ENCODE results near the gene LCN10.

DNA sequence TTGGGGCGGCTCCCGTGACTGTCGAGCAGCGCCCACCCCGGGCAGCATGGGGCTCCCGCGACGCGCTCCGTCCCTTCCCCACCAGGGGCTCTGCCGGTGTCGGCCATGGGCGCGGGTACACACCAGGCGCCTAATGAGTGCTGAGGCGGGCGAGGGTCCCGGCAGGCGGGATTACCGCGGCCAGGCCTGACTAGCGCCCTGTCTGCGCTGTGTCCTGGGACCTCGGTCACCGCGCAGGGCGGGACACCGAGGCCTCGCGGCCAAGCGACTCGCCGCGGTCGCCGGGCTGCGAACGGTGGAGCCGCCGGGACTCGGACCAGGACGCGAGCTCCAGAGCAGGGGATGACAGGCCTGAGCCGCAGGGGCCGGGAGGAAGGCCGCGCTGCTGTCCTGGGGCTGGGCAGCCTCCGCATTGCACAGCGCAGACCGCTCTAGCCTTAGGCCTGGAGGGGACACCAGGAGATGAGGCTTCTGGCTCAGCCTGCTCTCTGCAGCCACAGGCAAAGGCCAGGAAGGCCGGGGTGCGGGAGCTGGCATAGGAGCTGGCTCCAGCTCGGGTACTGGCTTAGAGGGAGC, 14.1 kb downstream of the LCN10 start:
- TF ChIP-seq, protein P1, sequence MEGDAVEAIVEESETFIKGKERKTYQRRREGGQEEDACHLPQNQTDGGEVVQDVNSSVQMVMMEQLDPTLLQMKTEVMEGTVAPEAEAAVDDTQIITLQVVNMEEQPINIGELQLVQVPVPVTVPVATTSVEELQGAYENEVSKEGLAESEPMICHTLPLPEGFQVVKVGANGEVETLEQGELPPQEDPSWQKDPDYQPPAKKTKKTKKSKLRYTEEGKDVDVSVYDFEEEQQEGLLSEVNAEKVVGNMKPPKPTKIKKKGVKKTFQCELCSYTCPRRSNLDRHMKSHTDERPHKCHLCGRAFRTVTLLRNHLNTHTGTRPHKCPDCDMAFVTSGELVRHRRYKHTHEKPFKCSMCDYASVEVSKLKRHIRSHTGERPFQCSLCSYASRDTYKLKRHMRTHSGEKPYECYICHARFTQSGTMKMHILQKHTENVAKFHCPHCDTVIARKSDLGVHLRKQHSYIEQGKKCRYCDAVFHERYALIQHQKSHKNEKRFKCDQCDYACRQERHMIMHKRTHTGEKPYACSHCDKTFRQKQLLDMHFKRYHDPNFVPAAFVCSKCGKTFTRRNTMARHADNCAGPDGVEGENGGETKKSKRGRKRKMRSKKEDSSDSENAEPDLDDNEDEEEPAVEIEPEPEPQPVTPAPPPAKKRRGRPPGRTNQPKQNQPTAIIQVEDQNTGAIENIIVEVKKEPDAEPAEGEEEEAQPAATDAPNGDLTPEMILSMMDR (IDR thresholded peaks at IDR 0.05; ENCODE audit: borderline replicate concordance, extremely low read depth, low read length, poor library complexity, severe bottlenecking), result no peak
- no peak for TF ChIP-seq EZH2 (IDR thresholded peaks at IDR 0.05; ENCODE audit: borderline replicate concordance, low read depth, low read length, severe bottlenecking)

Measured in DND-41 (cell line).